Measurements from ENCODE around the gene KCTD20.
"Not testable (repeated sequence)": the region's sequence is repeated elsewhere in the genome, so short reads cannot be mapped to it uniquely, and the experiment has no call there.

The KCTD20 gene

DNA sequence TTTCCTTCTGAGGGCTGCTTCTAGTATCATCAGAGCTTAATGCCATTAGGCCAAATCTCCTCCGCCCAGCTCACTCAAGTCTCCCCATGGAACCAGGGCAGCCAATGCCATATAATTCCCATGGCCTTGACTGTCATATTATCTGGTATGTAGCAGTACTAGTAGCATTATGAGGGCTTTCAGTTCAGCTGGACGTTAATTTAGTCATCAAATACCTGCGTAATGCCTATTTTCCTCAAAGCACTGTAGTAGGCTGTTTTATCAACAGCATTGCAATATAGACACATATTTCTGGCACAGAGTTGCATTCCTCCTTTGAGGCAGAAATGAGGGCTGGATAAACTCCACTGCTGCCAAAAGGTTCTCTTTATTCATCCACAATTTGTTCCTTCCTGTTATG is 1.7 kb downstream of the KCTD20 start:
- no peak for DNase-seq (ENCODE audit: low read depth)

DNA sequence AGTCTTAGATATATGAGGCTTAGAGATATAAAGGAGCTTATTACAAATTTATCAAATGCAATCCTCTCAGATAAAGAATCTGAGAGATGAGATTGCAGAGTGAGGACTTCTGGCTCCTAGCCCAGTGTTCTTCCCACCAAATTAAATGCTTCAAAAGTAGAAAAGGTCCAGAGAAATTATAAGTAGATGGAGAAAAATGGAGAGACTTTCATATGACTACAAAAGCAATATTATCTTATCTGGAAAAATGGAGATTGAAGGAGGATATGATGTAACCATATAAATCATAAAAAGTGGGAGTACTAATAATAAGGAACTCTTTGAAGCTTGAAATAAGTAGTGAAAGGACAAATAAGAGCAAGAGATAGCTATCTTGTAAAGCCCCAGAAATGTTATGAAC is 2.8 kb downstream of the KCTD20 start:
- no peak for DNase-seq (ENCODE audit: low read depth)

DNA sequence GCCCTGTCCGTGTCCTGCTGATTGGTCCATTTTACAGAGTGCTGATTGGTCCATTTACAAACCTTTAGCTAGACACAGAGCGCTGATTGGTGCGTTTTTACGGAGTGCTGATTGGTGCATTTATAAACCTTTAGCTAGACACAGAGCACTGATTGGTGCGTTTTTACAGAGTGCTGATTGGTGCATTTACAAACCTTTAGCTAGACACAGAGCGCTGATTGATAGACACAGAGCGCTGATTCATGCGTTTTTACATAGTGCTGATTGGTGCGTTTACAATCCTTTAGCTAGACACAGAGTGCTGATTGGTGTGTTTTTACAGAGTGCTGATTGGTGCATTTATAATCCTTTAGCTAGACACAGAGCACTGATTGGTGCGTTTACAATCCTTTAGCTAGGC is 6.4 kb downstream of the KCTD20 start:
- not testable (repeated sequence) for DNase-seq (ENCODE audit: low read depth)

DNA sequence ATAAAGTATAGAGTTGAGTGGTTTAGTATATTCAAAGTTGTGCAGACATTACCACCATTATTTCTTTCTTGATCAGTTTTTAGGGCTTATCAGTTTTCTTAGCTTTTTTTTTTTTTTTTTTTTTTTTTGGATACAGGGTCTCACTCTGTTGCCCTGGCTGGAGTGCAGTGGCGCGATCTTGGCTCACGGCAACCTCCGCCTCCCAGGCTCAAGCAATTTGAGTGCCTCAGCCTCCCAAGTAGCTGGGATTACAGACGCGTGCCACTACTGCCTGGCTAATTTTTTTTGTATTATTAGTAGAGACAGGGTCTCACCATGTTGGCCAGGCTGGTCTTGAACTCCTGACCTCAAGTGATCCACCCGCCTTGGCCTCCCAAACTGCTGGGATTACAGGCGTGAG is 10.1 kb downstream of the KCTD20 start:
- DNase-seq (ENCODE audit: low read depth) = not testable (repeated sequence)

DNA sequence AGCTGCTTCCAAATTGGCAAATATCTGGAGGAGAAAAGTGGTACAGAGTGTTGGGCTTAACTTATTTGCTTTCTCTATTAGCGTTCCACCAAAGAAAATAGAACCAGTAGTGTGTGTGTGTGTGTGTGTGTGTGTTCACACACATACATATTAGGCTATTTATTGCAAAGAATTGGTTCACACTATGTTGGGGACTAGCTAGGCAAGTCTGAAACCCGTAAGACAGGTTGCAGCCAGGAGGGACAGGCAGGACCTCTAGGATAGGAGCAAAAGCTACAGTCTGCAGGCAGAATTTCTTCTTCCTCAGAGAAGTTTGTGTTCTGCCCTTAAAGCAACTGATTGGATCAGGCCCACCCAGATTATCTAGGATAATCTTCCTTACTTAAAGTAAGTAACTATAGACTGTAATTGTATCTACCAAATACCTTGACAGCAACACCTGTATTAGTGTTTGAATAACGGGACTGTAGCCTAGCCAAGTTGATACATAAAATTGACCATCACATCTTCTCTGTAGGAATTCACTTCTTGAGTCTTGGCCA is 12.8 kb downstream of the KCTD20 start:
- no peak for DNase-seq (ENCODE audit: low read depth)

DNA sequence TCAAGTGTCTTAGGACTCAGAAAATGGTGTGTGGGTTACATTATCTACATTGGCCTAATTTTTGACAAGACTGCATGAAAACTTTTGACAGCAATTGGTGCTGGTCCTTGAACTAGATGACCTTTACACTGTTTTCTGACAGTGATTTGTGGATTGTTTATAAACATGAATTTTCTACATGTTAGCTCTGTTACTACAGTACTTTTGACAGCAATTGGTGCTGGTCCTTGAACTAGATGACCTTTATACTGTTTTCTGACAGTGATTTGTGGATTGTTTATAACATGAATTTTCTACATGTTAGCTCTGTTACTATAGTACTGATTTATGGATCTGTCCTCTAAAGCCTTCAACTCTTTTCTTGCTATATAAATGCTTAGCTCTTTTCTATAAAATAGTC is 16.7 kb downstream of the KCTD20 start:
- no peak for DNase-seq (ENCODE audit: low read depth)

DNA sequence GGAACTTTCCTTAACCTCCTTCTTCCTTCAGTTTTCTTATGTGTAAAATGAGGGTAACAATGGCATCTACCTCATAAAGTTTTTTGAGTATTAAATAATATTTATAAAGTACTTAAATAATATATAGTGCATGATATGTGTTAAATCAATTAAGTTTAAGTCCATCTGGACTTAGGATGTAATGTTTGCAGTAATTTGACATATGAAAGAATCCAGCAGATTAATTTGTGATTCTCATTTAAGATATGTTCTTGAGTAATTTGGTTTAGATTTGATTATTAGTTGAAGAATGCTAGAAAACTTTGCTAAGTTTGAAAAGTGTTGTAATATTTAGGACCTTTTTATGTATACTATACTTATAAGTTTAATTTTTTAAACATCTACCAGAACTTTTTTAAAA is 18.1 kb downstream of the KCTD20 start:
- no peak for DNase-seq (ENCODE audit: low read depth)

DNA sequence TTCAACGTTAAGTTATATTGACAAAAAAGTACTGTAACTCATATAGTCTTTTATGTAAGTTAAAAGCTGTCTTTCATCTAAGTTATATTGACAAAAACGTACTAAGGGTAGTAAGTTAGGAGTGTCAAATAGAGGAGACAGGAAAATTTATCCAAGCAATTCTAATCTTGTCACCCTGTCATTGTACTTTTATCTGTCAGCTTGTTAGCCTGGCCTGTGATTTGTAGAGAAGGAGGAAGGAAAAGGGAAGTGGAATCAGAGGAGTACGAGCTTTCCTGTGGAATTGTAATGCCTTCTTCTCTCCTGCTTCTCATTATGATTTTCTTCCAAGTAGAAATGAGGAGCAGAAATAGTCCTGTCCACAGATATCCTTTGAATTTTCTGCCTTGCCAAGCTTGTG is 18.8 kb downstream of the KCTD20 start:
- no peak for DNase-seq (ENCODE audit: low read depth)

DNA sequence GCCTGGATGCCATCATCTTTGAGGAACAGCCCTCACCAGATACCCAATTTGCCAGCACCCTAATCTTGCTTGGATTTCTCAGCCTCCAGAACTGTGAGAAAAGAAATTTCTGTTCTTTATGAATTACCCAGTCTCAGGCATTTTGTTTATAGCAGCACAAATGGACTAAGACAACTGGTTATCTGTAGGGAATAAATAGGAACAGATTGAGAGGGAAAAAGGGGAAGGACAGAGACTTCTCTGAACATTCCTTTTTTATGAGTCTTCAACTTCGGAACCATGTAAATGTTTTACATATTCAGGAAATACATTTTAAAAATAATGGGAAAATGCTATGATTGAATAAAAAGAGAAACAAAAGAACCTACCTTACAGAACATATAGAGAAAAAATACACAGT is 20.9 kb downstream of the KCTD20 start:
- no peak for DNase-seq (ENCODE audit: low read depth)

DNA sequence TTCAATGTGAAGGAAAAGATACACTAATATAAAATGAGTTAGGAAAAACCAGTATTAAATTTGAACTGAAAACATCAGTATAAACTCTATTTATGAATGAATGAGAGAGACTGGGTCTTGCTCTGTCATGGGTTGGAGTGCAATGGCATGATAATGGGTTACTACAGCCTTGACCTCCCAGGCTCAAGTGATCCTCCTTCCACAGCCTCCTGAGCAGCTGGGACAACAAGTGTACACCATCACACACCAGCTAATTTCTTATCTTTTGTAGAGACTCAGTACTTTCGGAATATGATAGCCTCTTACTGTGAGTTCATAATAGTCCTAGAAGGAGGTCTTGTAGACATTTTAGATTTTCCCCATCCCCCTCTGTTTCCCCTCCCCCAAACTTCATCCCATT is 21.4 kb downstream of the KCTD20 start:
- DNase-seq (ENCODE audit: low read depth) = no peak

DNA sequence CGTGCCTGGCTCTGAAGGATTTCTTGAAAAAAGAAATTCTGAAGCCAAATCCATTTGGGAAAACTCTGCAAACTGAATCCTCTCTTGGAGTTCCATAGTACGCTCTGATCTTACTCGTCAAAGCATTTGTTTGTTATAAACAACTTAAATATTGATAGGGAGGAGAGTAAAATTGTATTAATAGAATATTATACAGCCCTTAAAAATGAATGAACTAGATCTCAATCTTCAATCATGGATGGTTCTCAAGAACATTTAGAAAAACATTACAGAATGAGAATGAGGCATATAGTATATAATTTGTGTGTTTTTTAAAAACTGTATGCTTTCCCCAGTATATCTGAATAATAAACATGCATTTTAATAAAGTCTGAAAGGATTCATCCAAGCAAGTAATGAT is 24.8 kb downstream of the KCTD20 start:
- no peak for DNase-seq (ENCODE audit: low read depth)

DNA sequence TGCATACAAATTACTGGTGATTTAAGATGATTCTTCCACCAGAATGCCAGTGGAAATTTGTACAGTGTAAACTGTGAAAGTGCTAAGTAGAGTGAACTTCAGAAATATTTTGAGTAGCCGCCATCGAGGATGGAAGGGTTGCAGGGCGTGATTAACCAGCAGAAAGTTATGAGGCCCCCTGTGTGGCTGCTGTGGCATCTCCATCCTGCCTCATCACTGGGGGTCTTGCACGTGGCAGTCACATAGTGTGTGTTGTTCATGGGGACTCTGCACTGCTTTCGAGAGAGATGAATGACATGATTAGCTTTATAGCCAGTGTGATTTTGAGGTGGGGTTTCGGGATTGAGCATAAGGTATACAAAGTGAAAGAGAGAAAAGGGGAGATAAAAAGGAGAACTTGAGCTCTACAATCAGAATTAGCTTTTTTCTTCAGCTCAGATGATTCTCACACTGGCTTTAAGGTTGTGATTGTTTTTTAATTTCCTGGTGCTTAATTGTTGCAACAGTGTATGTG is 26.4 kb downstream of the KCTD20 start:
- no peak for DNase-seq (ENCODE audit: low read depth)

DNA sequence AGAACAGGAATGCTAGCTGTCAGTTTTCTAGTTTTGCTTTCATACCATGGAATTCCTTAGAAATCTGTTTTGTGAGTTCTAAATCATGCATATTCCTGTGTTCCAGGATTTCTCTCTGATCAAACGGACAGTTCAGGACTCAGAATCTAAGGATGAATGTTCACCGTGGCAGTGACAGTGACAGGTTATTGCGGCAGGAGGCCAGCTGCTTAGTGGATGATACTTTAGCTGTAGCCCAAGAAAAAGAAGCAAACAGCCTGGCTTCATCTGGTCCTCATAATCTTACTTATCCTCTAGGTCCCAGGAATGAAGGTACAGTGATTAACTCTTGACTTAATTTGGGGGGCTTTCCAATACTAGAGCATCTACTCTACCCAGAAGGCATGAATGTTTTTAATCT is 27.1 kb downstream of the KCTD20 start:
- DNase-seq (ENCODE audit: low read depth) = no peak

DNA sequence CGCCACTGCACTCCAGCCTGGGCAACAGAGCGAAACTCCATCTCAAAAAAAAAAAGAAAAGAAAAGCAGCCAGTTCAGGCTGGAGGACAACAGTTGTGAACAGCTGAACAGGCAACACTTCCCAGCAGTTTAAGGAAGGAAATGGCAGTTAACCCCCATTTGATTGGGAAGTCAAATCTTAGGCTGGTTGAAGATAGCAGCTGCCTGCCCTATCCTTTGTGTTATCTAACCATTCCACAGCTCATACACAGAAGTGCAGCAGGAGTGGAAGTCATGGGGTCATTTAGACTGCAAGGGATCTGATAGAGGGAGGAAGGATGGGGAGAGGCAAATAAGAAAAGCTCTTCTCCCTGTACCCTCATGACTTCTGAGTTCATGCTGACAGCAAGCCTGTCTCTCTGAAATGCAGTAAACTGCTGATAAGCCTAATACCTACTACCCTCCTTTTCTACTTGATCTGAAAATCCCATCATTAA is 35.3 kb downstream of the KCTD20 start:
- no peak for DNase-seq (ENCODE audit: low read depth)

DNA sequence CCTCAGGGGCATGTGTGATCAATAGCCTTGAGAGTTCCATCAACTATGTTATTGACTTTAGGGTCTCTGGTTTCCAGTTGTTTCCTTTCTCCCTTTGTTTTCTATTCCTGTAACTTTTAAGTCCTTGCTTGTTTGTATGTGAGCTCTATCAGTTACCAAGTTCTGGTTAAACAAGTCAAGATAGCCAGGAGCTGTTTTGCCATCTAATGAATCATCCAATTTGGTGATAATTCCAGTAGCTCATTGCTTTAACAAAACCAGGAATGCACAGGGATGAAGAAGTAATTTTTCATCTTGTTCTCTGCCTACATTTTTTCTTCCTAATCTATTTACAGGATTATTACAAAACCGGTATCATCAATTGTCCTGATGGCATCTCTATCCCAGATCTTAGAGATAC is 36.5 kb downstream of the KCTD20 start:
- DNase-seq (ENCODE audit: low read depth) = no peak

DNA sequence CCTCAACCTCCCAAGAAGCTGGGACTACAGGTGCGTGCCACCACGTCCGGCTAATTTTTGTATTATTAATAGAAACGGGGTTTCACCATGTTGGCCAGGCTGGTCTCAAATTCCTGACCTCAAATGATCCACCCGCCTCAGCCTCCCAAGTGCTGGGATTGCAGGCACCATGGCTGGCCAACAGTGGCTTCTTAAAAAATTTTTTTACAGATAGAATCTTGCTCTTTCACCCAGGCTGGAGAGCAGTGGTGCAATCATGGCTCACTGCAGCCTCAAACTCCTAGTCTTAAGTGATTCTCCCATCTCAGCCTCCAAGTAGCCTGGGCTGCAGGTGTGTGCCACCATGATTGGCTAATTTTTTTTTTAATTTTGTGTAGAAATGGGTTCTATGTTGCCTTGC is 40.5 kb downstream of the KCTD20 start:
- not testable (repeated sequence) for DNase-seq (ENCODE audit: low read depth)

DNA sequence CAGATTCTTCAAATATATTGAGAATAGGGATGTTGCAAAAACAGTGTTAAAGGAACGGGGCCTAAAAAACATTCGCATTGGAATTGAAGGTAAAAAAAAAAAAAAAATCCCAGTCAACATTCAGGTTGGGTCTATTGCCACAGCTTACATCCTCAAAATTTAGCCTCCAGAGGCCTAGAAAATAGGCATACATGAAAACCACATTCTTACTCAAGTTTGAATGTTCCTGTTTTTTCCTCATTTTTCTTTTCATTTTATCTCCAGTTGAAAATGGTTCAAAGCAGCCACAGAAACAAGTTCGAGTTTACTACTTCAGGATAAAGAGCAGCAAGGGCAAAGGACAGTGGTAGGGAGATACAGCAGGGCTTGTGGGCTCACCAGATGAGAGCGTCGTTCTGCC is 41.9 kb downstream of the KCTD20 start:
- DNase-seq (ENCODE audit: low read depth) = no peak

DNA sequence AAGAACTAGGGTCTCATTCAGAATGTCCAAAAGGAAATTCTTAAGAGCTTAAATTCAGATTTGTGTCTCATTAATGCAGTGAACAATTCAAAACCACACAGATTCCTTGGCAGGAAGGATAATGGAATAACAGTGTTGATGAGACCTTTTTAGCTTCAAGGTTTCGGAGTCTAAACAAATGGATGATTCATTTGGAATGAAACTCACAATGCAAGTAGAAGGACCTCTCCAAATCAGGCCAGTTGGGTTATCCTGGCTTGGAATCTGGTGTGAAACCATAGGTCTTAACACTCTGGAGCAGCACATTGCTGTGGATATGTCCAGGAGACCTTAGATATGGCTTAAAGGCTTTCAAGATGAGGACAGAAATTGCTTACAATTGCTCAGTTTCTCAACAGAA is 44.9 kb downstream of the KCTD20 start:
- peak; percentile 21 for DNase-seq (ENCODE audit: low read depth)

DNA sequence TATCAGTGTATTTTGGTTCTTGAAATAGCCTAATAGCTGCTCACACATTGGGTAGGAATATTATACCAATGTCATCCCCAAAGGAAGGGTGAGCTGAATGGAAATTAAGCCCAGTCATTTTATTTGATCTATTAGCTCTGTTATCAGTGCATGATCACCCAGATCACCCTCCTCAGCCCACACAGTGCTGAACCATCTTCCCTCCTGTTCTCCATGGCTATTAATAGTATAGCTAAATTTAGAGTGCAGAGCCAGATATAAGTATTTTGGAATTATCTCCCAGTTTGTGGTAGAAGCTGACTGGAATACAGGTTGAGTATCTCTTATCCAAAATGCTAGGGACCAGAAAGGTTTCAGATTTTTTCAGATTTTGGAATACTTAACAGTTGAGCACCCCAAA is 45.4 kb downstream of the KCTD20 start:
- no peak for DNase-seq (ENCODE audit: low read depth)

DNA sequence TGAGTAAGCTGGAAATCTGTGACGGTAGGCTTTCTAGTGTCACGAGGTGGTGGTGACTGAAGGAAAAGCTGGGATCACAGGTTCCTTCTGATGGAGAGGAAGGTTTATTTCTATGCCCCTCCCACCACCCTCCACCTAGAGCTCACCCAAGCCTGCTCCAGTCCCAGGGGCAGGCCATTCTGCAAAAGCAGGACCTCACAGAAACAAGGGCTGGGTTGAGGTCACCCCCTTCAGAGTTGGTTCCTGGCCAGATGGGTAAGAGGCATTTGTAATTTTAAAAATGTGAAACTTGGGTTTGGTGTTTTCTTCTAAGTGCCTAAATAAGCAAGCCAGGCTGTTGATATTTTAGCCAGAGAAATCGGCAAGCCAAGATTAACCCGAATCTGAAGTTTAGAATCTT is 46.6 kb downstream of the KCTD20 start:
- DNase-seq (ENCODE audit: low read depth) = no peak

DNA sequence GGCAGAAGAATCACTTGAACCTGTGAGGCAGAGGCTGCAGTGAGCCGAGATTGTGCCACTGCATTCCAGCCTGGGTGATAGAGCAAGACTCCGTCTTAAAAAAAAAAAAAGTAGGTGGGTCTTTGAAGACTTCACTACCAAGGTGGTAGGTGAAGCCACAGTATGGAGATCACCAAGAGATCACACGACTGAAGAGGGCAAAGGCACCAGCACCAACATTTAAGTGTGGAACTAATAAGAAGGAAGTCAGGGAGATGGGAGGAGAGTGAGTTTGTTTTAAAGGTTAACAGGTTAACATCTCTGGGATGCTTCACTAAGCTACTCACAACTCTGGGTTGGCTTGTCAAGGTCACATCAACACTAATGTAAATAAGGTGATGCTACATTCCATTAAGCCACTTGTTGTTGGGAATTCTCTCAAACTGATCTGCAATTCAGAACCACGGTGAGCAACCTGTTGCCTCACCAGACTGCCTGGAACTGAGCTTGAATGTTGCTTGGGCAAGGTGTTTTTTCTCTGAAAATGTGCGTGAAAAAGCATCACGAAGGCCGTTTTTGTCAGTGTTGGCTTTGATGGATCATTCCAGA is 48.7 kb downstream of the KCTD20 start:
- DNase-seq (ENCODE audit: low read depth) = no peak

DNA sequence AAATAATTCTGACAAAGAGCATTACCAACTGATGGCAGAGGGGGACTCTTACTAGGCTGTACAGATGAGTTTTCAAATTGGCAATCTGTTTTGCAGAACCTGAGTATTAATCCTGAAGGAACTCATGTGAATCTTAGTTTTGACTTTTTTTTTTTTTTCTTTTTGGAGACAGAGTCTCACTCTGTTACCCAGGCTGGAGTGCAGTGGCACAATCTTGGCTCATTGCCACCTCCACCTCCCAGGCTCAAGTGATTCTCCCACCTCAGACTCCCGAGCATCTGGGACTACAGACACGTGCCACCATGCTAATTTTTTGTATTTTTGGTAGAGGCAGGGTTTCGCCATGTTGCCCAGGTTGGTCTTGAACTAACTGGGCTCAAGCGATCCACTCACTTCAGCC is 49.3 kb downstream of the KCTD20 start:
- no peak for DNase-seq (ENCODE audit: low read depth)

DNA sequence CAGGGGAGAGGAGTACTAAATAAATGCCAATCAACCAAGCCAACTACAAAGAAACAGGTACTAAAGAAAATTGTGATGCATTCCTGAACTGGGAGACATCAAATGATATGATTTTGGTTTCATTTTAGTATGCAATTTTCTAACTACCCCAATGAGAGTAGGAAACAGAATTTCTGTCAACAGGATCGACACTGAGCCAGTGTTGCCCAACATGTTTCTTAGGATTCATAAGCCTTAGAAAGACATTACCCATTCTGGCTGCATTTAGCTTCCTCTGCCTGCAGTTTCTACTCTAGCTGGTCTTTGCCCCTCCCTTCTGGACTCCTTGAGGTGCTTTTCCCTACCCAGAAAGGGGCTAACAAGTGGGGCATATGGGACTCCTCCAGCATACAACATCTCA is 49.8 kb downstream of the KCTD20 start:
- DNase-seq (ENCODE audit: low read depth) = no peak

DNA sequence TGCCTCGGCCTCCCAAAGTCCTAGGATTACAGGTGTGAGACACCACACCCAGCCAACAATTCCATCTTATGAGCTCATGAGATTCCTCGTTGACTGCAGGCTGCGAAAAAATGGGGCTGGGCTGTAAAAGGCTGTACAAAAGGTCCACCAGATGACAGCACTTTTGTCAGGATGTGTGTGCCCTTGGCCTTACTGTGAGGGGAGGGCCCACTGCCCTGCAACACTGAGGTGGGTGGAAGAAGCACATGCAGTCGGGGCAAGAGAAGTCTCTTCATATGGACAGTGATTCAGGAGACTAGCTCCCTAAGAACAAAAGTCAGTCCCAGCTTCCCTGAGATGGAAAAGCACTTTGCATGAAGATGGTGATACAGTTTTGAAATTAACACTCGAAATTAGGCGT is 50.5 kb downstream of the KCTD20 start:
- no peak for DNase-seq (ENCODE audit: low read depth)

All from GM04503 (cell line).